ENCODE data around the gene AHCY.
"Not testable (repeated sequence)": the region's sequence is repeated elsewhere in the genome, so short reads cannot be mapped to it uniquely, and the experiment has no call there.

The AHCY gene

DNA sequence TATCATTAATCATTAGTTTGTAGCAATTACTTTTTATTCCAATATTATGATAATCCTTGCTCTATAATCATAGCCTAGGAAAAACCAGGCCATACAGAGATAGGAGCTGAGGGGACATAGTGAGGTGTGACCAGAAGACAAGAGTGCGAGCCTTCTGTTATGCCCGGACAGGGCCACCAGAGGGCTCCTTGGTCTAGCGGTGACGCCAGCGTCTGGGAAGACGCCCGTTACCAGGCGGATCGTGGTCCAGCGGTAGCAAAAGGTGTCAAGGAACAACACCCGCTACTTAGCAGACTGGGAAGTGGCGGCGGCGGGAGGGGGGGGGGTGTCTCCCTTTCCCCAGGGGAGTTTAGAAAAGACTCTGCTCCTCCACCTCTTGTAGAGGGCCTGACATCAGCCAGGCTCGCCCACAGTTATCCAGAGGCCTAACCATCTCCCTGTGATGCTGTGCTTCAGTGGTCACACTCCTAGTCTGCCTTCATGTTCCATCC lies 4.8 kb downstream of the AHCY start:
- DNase-seq (ENCODE audit: low read depth in 2 of 2), result not testable (repeated sequence)

DNA sequence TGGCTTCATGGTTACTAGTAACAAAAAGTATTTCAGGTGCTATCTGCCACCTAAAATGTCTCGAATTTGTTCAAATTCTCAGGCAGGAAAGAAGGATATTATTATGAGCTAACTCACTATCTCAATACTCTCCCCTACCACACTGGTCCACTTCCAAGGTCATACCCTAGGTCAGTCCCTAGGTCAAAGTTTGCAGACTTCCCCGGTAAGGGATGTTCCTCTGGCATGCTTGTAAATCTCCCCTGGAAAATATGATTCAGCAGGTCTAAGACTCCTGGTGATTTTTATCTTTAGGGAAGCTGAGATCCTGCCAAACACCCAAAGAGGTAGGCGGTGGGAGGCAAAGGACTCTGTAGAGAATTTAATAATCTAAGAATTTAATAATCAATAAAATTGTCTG lies 6.7 kb downstream of the AHCY start:
- DNase-seq (ENCODE audit: low read depth in 2 of 2), result no peak

DNA sequence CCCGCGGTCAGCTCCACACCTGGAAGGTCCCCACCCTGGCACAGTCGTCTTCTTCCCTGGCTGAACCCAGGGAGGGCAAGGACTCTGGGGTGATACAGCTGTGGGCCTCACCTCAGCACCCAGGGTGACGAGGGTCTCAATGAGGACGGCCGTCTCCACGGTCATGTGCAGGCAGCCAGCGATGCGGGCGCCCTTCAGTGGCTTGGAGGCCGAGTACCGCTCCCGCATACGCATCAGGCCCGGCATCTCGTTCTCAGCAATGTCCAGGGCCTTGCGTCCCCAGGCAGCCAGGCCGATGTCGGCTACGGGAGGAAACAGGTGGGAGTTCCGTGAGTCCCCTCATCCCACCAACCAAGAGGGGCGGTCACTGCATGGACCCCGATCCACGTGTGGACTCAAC lies 7.9 kb downstream of the AHCY start:
- no peak for DNase-seq (ENCODE audit: low read depth in 2 of 2)

DNA sequence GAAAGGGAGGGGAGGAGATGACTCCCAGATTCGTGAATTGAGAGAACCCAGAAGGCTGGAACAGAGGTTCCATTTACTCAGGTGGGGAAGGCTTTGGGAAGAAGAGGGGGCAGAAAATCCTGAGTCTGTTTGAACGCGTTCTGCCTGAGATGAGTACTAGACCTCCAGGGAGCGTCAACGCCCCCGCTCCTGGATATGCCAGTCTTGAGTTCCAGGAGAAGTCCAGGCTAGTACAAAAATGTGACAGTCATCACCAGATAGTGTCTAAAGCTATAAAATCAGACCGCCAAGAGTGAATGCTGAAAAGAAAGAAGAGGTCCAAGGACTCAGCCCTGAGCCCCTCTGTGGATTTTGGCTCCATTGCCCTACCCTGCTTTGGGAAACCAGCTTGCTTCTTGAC lies 8.6 kb downstream of the AHCY start:
- DNase-seq (ENCODE audit: low read depth in 2 of 2), result no peak

DNA sequence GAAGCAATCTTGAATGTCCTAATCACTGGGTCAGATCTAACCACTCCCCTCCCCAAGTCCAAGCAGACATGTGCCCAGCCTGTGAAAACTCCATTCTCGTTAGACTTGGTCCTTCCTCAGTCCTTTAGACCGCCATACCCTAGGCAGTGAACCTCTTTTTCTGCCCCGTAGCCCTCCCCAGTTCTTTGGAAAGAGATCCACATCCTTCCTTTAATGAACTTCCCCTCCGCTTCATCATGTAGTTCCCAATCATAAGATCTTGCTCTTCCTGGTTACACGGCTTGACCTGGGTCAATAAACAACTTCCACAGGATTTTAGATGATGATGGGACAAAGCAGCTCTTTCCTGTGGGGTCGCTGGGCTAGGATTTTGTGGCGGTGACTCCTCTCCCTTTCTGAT lies 9.6 kb downstream of the AHCY start:
- no peak for DNase-seq (ENCODE audit: low read depth in 2 of 2)

DNA sequence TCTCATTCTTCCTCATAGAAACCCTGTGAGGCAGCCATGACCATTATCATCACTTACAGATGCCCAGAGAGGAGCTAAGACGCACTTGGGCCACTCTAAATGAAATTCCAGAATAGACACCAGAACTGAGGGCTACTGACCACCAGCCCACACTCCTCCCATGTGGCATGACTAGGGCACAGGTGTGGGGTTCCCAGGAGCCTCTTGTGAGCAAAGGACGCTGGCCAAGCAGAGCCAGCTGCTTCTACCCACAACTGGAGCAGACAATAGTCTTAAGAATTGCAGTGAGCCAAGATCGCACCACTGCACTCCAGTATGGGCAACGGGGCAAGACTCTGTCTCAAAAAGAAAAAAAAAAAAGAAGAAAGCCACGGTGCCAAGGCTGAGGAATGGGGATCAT lies 10.0 kb downstream of the AHCY start:
- no peak for DNase-seq (ENCODE audit: low read depth in 2 of 2)

DNA sequence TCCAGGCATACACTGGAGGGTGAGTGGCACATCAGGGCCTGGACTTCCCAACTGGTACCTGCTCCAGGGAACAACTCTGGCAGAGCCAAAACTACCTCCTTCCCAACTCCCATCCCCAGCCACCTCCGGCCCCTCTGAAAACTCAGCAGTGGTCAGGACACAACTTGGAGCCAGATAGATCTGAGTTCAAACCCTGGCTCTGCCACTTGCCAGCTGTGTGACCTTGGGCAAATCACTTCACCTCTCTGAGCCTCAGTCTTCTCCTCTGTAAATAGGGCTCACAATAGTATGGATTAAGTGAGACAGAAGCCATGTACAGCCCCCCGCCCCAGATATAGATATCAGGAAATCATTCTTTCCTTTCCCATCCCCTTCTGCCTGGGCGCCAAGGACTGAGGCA lies 10.7 kb downstream of the AHCY start:
- DNase-seq (ENCODE audit: low read depth in 2 of 2), result no peak

DNA sequence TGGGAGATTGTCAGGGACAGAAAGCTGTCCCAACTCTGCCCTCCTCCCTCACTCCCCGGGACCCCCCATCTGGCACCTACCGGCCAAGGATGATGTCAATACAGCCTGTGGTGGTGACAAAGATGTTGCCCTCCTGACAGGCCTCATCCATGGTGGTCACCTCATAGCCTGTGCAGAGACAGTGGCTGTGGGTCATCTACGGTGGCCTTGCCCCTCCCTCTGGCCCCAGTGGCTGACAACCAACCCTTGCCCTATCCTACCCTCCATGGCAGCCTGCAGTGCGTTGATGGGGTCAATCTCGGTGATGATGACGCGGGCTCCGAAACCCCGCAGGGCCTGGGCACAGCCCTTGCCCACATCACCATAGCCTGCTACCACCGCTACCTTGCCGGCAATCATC lies 12.7 kb downstream of the AHCY start:
- DNase-seq (ENCODE audit: low read depth in 2 of 2), result no peak

DNA sequence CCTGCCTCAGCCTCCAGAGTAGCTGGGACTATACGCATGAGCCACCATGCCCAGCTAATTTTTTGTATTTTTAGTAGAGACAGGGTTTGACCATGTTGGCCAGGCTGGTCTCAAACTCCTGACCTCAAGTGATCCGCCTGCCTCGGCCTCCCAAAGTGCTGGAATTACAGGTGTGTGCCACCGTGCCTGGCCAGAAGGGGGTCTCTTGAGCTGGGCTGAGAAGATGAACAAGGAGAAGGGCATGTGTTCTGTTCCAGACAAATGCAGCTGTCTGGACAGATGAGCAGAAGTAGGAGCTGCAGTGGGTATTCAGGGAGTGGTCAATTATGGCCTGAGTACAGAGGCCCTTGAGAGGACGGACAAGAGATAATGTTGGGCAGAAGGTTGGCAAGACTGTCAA lies 15.7 kb downstream of the AHCY start:
- not testable (repeated sequence) for DNase-seq (ENCODE audit: low read depth in 2 of 2)

DNA sequence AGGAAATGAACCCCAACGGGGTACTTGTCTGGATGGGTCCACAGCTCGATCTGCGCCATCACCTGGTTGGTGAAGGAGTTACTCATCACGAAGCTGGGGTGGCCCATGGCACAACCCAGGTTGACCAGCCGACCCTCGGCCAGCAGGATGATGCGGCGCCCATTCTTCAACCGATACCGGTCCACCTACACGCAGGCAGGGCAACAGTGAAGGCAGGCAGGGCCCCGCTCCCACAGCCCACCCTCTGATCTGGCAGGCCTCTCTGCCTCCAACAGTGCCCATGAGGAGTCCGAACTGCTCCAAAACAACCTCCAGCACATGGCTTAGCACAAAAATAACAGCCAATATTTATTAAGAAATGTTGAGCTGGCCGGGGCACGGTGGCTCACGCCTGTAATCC lies 17.7 kb downstream of the AHCY start:
- no peak for DNase-seq (ENCODE audit: low read depth in 2 of 2)

DNA sequence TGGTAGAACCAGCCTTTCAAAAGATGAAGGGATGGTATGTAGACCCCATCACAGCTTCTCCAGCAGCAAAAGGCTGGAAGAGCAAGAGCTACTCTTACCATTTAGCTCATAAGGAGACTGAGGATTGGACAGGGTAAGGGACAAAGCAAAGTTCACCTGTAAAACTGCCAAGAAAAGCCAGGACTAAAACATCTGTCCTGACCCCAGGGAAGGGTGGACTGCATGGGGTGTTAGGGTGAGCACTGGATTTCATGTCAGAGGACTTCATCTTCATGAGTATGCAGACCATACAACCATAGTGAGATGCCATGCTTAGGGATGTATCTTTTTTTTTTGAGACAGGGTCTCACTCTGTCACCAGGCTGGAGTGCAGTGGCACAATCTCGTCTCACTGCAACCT lies 19.3 kb downstream of the AHCY start:
- DNase-seq (ENCODE audit: low read depth in 2 of 2), result no peak

DNA sequence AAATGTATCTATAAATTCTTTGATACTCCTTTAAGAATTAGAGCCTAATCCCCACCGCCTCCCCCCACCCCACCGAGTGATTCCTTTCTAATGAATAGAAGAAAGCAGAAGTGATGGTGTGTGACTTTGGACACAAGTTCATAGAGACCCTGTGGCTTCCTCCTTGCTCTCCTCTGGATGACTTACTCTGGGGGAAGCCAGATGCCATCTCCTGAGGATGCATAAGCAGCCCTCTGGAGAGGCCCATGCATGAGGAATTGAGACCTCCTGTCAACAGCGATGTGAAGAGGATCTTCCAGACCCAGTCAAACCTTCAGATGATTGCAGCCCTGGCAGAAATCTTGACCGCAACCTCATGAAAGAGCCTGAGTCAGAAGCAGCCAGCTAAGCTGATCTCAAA lies 21.1 kb downstream of the AHCY start:
- DNase-seq (ENCODE audit: low read depth in 2 of 2), result no peak

DNA sequence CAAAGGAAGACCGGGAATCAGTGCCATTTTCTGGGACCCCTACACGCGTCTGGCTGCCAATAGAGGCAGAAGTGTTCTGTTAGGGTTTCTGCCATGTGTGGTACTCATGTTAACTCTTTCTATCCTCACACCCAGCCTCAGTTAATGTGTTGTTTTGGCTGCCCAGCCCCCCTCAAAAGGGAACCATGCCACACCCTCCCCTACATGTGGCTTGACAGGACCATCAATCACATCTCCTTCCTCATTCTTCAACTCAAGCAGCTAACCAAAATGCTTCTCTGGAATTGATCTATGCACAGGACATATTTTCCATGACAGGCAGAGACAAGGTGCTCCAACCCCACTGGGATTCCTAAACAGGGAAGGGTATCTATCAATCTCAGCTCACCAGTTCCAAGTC lies 22.0 kb downstream of the AHCY start:
- no peak for DNase-seq (ENCODE audit: low read depth in 2 of 2)

DNA sequence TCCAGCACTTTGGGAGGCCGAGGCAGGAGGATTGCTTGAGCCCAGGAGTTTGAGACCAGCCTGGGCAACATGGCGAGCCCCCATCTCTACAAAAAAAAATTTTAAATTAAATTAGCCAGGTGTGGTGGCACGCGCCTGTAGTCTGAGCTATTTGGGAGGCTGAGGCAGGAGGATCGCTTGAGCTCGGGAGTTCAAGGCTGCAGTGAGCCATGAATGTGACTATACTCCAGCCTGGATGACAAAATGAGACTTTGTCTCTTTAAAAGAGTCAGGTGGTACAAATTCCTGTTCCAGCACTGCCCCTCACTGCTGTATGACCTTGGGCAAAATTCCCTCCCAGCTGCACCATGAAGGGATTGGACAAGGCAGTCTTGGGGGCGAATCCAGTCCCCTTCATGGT lies 28.5 kb downstream of the AHCY start:
- no peak for DNase-seq (ENCODE audit: low read depth in 2 of 2)

DNA sequence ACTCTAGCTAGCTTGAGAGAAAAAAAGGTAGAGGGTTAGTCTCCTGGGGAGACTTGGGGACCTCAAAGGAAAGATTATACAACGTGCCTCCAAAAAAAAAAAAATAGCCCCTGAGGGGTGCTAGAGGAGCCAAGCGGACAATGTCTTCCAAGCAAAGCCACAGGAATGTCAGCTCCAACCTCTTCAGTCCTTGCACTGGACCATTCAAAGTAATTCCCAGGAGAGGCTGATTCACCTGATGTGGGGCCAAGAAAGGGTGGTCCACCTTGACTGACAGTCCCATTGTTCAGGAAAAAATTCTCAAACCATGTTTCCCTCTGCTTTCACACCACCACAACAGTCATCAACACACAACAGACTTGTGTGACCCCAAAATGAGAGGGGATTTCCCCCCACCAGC lies 31.2 kb downstream of the AHCY start:
- DNase-seq (ENCODE audit: low read depth in 2 of 2), result no peak

DNA sequence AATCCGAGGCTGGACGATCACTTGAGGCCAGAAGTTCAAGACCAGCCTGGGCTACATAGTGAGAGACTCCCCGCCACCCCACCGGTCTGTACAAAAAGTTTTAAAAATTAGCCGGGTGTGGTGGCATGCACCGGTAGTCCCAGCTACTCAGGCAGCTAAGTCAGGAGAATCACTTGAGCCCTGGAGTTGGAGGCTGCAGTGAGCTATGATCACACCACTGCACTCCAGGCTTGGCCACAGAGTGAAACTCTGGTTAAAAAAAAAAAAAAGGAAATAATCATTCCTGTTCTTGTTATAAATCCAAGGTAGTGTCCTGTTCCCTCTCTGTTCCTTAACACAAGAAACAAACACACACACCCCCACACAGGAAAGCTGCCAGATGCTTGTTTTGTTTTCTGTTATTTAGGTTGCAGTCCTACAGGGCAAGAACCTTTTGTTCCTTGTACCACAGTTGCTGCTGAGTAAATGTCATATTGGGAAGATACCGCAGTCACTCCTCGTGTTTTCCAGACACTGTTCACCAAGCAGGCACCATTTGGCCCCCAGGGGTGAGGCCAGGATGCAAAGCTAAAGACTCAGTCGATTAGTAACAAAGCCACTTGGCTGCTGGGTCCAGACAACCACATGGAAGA lies 33.0 kb downstream of the AHCY start:
- no peak for DNase-seq (ENCODE audit: low read depth in 2 of 2)

DNA sequence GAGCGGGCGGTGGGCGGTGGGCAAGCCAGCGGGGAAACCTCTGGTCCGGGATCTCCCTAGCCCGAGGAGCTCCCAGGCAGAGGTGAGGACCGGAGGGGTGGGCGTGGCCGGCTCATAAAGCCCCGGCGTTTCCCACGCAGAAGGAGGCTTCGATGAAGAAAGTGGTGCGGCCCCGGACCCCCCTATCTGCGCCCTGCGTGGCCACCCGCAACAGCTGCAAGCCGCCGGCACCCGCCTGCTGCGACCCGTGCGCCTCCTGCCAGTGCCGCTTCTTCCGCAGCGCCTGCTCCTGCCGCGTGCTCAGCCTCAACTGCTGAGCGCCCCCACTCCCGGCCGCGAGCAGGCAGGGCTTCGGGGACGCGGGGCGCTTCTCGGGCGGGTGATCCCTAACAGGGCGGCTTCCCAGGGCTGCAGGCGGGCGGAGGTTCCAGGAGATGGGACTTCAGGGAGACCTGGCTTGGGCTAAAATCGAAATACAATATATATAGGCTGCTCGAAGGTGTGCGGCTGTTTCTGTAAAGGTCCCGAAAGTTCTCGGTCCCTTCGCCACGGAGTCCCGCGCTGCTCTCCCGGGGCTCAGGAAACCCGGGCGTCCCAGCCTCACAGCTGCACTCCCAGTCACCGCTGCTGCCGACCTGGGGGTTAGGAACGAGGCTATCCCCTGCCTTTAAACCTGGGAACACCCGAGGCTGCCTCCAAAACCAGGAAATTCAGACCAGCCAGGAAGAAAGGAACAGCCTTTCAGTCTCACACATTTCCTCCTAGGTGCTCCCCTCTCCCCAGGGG lies 34.1 kb downstream of the AHCY start:
- DNase-seq (ENCODE audit: low read depth in 2 of 2), result no peak

DNA sequence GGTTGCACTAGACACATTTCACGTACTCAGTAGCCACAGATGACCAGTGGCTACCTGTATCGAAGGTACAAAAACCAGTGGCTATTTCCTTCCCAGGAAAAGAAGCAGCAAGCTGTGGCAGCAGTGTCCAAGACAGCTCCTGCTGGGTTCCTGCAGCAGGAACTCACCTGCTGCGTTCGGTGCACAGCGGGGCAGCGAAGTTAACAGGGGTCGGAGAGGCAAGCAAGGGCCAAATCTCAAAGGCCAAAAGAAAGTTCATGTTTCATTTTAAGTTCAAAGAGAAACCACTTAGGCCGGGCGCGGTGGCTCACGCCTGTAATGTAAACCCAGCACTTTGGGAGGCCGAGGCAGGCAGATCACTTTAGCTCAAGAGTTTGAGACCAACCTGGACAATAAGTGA lies 35.0 kb downstream of the AHCY start:
- no peak for DNase-seq (ENCODE audit: low read depth in 2 of 2)

DNA sequence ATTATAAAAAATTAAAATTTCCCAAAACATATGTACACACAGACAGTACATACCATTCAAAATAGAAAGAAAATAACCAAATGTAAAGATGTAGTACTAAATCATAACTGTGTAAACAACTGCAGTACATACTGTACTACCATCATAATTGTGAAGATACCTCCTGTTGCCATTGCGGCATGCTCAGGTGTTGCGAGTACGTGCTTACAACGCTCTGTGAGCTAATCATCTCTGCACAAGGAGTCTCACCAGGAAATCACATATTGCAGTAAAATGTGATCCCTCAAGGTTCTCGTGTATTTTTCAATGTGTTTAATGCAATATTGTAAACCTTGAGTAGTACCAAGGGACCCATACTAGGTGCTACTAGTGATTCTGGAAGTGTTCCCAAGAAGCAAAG lies 39.0 kb downstream of the AHCY start:
- DNase-seq (ENCODE audit: low read depth in 2 of 2), result no peak

DNA sequence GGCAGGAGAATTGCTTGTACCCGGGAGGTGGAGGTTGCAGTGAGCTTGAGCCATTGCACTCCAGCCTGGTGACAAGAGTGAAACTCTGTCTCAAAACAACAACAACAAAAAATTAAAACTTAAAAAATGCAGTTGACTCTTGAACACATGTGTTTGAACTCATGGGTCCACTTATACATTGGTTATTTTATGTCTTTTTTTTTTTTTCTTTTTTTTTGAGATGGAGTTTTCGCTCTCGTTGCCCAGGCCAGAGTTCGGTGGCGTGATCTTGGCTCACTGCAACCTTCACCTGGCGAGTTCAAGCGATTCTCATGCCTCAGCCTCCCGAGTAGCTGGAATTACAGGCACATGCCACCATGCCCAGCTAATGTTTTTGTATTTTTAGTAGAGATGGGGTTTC lies 39.7 kb downstream of the AHCY start:
- not testable (repeated sequence) for DNase-seq (ENCODE audit: low read depth in 2 of 2)

DNA sequence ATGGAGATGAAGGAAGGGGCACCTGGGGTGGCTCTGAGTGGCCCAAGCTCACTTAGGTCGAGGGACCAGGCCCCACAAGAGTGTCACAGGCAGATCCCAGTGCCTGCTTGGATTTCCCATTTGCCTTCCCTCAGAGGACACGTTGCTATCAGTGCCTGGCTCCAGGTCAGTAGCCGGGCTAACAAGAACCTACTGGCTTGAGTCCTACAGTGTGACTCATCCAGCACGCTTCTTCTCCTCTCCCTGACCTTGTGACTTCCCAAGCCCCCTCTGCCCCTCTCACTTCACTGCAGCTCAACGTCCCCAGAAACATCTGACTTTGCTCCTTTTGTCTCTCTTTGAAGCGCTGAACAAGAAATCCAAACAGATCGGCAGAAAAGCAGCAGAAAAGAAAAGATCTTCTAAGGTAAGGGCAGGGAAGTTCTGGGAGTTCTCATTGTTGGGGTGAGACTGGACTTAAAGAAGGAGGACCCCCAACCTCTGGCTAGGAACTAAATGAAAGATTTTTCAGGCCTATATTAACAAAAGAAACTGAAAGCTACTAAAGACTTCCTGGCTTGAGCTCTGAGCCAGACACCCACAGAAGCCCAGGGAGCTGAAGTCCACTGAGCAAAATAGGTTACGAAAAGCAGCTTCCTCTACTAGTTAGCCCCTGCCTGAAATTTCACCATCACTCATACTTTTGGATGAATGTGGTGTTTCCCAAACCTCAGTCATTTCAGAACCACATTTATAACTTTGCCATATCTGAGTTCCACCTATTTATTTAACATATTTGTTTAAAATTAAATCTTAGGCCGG lies 40.5 kb downstream of the AHCY start:
- no peak for DNase-seq (ENCODE audit: low read depth in 2 of 2)

DNA sequence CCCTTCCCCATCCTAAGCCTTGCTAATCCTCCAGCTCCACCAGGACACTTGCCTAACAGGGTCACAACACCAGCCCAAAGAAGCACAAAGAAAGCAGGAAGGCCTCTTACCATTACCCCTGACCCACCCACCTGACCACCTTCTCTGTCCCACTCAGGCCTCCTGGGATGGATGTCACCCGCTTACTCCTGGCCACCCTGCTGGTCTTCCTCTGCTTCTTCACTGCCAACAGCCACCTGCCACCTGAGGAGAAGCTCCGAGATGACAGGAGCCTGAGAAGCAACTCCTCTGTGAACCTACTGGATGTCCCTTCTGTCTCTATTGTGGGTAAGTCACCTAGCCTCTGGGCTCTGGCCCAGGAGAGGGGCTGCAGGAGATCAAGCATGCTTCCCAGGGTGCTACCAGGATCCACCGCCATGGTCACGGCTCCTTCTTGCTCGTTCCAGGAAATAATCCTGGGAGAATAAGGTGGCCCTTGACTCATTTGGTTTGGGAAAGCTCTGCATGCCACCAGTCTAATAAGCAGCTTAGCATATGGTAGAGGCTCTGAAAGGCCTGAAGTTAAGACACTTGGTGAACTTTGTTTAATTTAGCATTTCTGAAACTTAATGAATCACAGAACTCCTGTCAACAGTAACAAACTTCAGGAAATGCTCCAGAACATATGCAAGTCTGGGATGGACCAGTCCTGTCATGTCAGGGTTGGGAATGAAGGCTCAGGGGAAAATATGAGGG lies 42.8 kb downstream of the AHCY start:
- no peak for DNase-seq (ENCODE audit: low read depth in 2 of 2)

Data from stimulated activated CD8-positive, alpha-beta memory T cell treated with anti-CD3 and anti-CD28 coated beads, Interleukin-7, amount 100 ng/mL, for 1 hour (primary cell).